Effector memory CD8-positive, alpha-beta T cell (primary cell): ENCODE results near the gene APH1B.

Source experiments
- ATAC-seq: fragments of 150-1000 bp; cut with Tn5 transposase; replicated peaks from 2 replicates; pipeline ENCODE4 v1.10.0; 2021; ENCODE audit warnings: mild to moderate bottlenecking, moderate library complexity
- DNase-seq, 3 experiments: peaks; one replicate each; pipeline ENCODE4 v3.0.0; 2021
- H3K27ac Mint-ChIP-seq, 2 donors: one replicate each; pipeline ENCODE4 v1.8.0; 2022; ENCODE audit warnings: mild to moderate bottlenecking in 2 of 2, mixed read lengths in 2 of 2, moderate library complexity in 2 of 2
- H3K27me3 Mint-ChIP-seq, 2 donors: one replicate each; pipeline ENCODE4 v1.8.0; 2022; ENCODE audit warnings: mixed read lengths in 2 of 2
- H3K36me3 Mint-ChIP-seq: one replicate; pipeline ENCODE4 v1.8.0; 2022; ENCODE audit warnings: mild to moderate bottlenecking, moderate library complexity, mixed read lengths; ENCODE audit not compliant: insufficient read depth
- H3K4me1 Mint-ChIP-seq, 2 donors: one replicate each; pipeline ENCODE4 v1.8.0; 2022; ENCODE audit warnings: low read depth in 2 of 2, mixed read lengths in 2 of 2
- H3K4me3 Mint-ChIP-seq, 2 donors: one replicate each; pipeline ENCODE4 v1.8.0; 2022; ENCODE audit warnings: mild to moderate bottlenecking in 2 of 2, mixed read lengths in 2 of 2, moderate library complexity in 2 of 2
- H3K9me3 Mint-ChIP-seq, 2 donors: one replicate each; pipeline ENCODE4 v1.8.0; 2022; ENCODE audit warnings: mixed read lengths in 2 of 2

APH1B gene

GRCh38 chr15:63358241-63359029 lies 81.0 kb downstream of the APH1B start:
- DNase-seq (no peak), ATAC-seq (no peak)
- H3K9me3 Mint-ChIP-seq, result no peaks in the 10 kb centered on the region
- no peak overlapping the region for H3K4me3 Mint-ChIP-seq
- no peaks in the 10 kb centered on the region for H3K36me3 Mint-ChIP-seq
- H3K4me1 Mint-ChIP-seq, result peaks cover 0 to 3% of the 10 kb centered on the region in 2 donors
- H3K27me3 Mint-ChIP-seq, result peaks cover 29 to 59% of the 10 kb centered on the region in 2 donors
- no peak overlapping the region for H3K27ac Mint-ChIP-seq
